ENCODE data around the gene MAD1L1.

MAD1L1 gene

GRCh38 chr7:1814089-1814811 is 418.5 kb downstream of the MAD1L1 start:
- in situ Hi-C loops (cut with MboI; ENCODE audit: low sequenced_read_pairs), result no loop called here

- in situ Hi-C loops (cut with MboI; ENCODE audit: low sequenced_read_pairs), result no loop called here
Measured at GRCh38 chr7:1813394-1814088, 419.2 kb downstream of the MAD1L1 start.

GRCh38 chr7:1812509-1813393 is 420.0 kb downstream of the MAD1L1 start:
- in situ Hi-C loops (cut with MboI; ENCODE audit: low sequenced_read_pairs), result no loop called here

- in situ Hi-C loops (cut with MboI; ENCODE audit: low sequenced_read_pairs), result no loop called here
Measured at GRCh38 chr7:1811850-1812508, 420.8 kb downstream of the MAD1L1 start.

- in situ Hi-C loops (cut with MboI; ENCODE audit: low sequenced_read_pairs), result no loop called here
Measured at GRCh38 chr7:1810961-1811849, 421.5 kb downstream of the MAD1L1 start.

GRCh38 chr7:1810521-1810920 is 422.2 kb downstream of the MAD1L1 start:
- in situ Hi-C loops (cut with MboI; ENCODE audit: low sequenced_read_pairs), result no loop called here

GRCh38 chr7:1809601-1810258 is 423.0 kb downstream of the MAD1L1 start:
- in situ Hi-C loops (cut with MboI; ENCODE audit: low sequenced_read_pairs), result no loop called here

GRCh38 chr7:1809070-1809469 is 423.7 kb downstream of the MAD1L1 start:
- in situ Hi-C loops (cut with MboI; ENCODE audit: low sequenced_read_pairs), result no loop called here

GRCh38 chr7:1807821-1808600 is 424.7 kb downstream of the MAD1L1 start:
- in situ Hi-C loops (cut with MboI; ENCODE audit: low sequenced_read_pairs), result no loop called here

GRCh38 chr7:1806354-1806753 is 426.4 kb downstream of the MAD1L1 start:
- in situ Hi-C loops (cut with MboI; ENCODE audit: low sequenced_read_pairs), result no loop called here

GRCh38 chr7:1804310-1804709 is 428.4 kb downstream of the MAD1L1 start:
- in situ Hi-C loops (cut with MboI; ENCODE audit: low sequenced_read_pairs), result no loop called here

GRCh38 chr7:1802899-1803298 is 429.8 kb downstream of the MAD1L1 start:
- in situ Hi-C loops (cut with MboI; ENCODE audit: low sequenced_read_pairs), result no loop called here

GRCh38 chr7:1800902-1801301 is 431.8 kb downstream of the MAD1L1 start:
- in situ Hi-C loops (cut with MboI; ENCODE audit: low sequenced_read_pairs), result no loop called here

GRCh38 chr7:1798191-1798590 is 434.6 kb downstream of the MAD1L1 start:
- in situ Hi-C loops (cut with MboI; ENCODE audit: low sequenced_read_pairs), result no loop called here

GRCh38 chr7:1794888-1795542 is 437.7 kb downstream of the MAD1L1 start:
- in situ Hi-C loops (cut with MboI; ENCODE audit: low sequenced_read_pairs), result no loop called here

- in situ Hi-C loops (cut with MboI; ENCODE audit: low sequenced_read_pairs), result no loop called here
Measured at GRCh38 chr7:1787681-1788235, 445.0 kb downstream of the MAD1L1 start.

- in situ Hi-C loops (cut with MboI; ENCODE audit: low sequenced_read_pairs), result no loop called here
Measured at GRCh38 chr7:1787241-1787640, 445.5 kb downstream of the MAD1L1 start.

- in situ Hi-C loops (cut with MboI; ENCODE audit: low sequenced_read_pairs), result no loop called here
Measured at GRCh38 chr7:1785839-1786238, 446.9 kb downstream of the MAD1L1 start.

All from HL-60/S4 treated with retinoic acid at 250 ng/mL for 4 days and 3 days (cell line).